SK-MEL-5 (cell line): ENCODE results near the gene KANSL1. TPM values are rescaled to one million over a fixed set of nuclear protein-coding genes. Genes with fewer than 3 reads are reported as not detected.
A peak's percentile ranks its signal among the peaks of the same experiment; 100 is the strongest.
"Not testable (repeated sequence)": the region's sequence is repeated elsewhere in the genome, so short reads cannot be mapped to it uniquely, and the experiment has no call there.

Experiments
- DNase-seq: peaks from one replicate; pipeline ENCODE4 v3.0.0-alpha.2; 2016; ENCODE audit warnings: low read depth, low spot score
- in situ Hi-C: cut with HindIII; loops from 2 replicates; pipeline ENCODE4 v1.10.0; 2016; ENCODE audit warnings: low sequenced_read_pairs, high pct_unique_total_duplicates, low pct_unique_long_range_greater_than_20kb
- polyA plus RNA-seq, 2 experiments: library from polyadenylated mRNA; depleted of rRNA; stranded (reverse); fragments of >200 nt; gene quantifications; 2 replicates each; pipeline ENCODE4 v1.2.3, GENCODE V29; 2015
- total RNA-seq: library from RNA; depleted of rRNA; stranded (reverse); fragments of >200 nt; shearing (Covaris generic); gene quantifications from 2 replicates; pipeline ENCODE4 v1.2.3, GENCODE V29; 2014; rRNA removed

The KANSL1 gene, protein sequence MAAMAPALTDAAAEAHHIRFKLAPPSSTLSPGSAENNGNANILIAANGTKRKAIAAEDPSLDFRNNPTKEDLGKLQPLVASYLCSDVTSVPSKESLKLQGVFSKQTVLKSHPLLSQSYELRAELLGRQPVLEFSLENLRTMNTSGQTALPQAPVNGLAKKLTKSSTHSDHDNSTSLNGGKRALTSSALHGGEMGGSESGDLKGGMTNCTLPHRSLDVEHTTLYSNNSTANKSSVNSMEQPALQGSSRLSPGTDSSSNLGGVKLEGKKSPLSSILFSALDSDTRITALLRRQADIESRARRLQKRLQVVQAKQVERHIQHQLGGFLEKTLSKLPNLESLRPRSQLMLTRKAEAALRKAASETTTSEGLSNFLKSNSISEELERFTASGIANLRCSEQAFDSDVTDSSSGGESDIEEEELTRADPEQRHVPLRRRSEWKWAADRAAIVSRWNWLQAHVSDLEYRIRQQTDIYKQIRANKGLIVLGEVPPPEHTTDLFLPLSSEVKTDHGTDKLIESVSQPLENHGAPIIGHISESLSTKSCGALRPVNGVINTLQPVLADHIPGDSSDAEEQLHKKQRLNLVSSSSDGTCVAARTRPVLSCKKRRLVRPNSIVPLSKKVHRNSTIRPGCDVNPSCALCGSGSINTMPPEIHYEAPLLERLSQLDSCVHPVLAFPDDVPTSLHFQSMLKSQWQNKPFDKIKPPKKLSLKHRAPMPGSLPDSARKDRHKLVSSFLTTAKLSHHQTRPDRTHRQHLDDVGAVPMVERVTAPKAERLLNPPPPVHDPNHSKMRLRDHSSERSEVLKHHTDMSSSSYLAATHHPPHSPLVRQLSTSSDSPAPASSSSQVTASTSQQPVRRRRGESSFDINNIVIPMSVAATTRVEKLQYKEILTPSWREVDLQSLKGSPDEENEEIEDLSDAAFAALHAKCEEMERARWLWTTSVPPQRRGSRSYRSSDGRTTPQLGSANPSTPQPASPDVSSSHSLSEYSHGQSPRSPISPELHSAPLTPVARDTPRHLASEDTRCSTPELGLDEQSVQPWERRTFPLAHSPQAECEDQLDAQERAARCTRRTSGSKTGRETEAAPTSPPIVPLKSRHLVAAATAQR (N-terminal part only)
- 34.7 and 35.6 TPM in 2 replicates for total RNA-seq
- 27.4 and 38.8 TPM in 2 replicates for polyA plus RNA-seq (2015; cell fraction: cytosol; rRNA removed)
- 79.1 and 96.4 TPM in 2 replicates for polyA plus RNA-seq (2015; cell fraction: nucleus; rRNA removed)

DNA sequence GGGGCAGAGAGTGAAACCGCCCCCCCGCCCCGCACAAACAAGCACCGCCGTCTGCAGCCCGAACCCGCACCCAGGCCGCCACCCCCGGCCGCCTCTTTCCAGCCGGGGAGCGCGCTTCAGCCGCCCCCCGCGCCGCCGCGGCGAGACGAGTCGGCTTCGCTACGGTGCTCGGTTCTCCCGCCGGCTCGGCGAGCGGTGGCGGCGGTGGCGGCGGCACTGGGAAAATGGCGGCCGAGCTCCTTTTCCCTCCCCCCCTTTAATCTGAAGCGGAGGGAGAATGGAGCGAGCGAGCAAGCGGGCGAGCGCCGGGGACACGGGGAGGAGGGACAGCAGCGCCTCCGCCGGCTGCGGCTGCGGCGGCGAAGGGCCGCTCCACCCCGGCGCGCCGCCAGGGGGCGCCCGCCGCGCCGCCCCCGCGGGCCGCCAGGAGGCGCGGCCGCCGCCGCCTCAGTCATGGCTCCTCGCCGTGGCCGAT lies at the start of gene KANSL1:
KANSL1 (minus strand) TSS at position 279 of the 475 bp plus-strand sequence. CDS start 21,286 bp downstream, outside the sequence.
- peak; percentile 94 for DNase-seq
- in situ Hi-C loops = no loop called here

DNA sequence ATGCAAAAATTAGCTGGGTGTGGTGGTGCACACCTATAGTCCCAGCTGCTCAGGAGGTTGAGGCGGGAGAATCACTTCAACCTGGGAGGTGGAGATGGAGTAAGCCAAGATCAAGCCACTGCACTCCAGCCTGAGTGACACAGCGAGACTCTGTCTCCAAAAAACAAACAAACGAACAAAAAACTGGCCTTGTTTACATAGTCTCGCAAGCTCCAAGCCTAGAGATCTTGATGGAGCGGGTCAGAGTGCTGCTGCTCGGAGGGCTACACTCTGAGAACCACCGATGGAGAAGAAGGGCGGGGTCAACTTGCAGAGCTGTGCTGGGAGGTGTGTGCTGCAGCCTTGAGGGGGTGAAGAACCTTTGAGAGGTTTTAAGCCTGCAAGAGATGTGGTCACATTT lies 38.1 kb upstream of the KANSL1 start:
- DNase-seq, in situ Hi-C loops: not testable (repeated sequence)

GRCh38 chr17:46225274-46225794 lies 32.1 kb upstream of the KANSL1 start:
- in situ Hi-C loops = not testable (repeated sequence)
- DNase-seq = peak; percentile 98

GRCh38 chr17:46224864-46225263 lies 31.6 kb upstream of the KANSL1 start:
- DNase-seq, in situ Hi-C loops: not testable (repeated sequence)

DNA sequence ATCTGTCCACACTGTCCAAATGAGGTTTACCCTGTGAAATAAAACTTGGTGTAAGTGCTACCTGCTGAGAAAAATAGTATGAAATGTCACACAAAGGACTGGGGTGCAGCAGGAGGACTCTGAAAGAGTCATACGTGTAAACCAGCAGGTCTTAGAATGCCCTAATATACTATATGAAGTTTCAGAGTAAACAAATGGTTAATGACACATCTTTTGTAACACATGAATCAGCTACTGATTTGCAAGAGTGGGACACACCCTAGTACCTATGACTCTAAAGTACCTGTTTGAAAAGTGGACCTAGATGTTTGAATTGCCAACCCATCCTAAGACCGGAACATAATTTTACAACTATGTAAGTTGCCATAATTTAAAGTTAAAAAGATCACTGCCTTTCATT lies 29.8 kb upstream of the KANSL1 start:
- in situ Hi-C loops = not testable (repeated sequence)

GRCh38 chr17:46216682-46217081 lies 23.5 kb upstream of the KANSL1 start:
- no peak for DNase-seq
- in situ Hi-C loops = no loop called here

More for the DNA sequence above, 29.8 kb upstream of the KANSL1 start:
- DNase-seq = not testable (repeated sequence)

GRCh38 chr17:46212634-46213435 lies 19.6 kb upstream of the KANSL1 start:
- in situ Hi-C loops = no loop called here

DNA sequence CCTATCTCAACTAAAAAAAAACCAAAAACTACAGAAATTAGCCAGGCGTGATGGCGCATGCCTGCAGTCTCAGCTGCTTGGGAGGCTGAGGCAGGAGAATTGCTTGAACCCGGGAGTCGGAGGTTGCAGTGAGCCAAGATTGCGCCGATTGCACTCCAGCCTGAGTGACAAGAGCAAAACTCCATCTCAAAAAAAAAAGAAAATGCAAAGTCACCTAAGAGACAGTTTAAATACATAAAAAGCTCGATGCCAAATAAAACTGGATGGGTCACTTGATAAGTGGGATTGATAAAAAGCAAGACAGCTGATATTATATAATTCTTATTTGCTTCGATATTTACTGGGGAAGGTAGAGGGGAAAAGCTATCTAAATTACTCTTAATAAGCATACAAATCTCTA lies 15.8 kb upstream of the KANSL1 start:
- in situ Hi-C loops = no loop called here
- DNase-seq = no peak

More at GRCh38 chr17:46212634-46213435, 19.6 kb upstream of the KANSL1 start:
- peak; percentile 88 for DNase-seq

DNA sequence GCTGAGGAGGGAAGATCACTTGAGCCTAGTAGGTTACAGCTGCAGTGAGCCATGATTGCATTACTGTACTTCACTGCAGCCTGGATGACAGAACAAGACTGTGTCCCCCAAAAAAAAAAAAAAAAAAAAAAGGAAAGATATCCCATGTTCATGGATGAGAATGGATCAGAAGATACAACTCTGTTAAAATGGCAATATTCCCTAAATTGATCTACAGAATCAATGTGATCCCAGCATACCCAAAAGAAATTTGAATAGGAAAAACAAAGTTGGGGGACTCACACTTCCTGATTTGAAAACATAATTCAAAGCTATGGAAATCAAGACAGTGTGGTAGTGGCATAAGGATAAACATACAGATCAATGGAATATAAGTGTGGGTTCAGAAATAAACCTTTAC lies 12.7 kb upstream of the KANSL1 start:
- no peak for DNase-seq
- in situ Hi-C loops = no loop called here

DNA sequence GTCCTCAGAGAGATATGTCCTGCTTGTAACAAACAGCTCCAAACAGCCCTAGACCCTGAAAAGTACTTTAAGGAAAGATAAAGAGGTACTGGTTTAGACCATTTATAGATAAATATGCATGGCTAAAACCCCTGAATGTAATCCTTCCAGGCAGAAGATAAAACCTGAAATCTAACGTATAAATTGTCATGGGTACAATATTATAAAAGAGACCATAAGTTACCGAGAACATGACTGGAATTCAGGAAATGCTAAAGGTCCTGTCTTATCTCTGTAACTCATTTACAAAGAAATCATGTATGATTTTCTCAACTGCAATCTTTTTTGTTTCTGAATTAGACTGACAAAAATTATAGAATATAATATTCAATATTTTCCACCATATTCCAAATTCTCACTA lies 9.2 kb upstream of the KANSL1 start:
- in situ Hi-C loops = no loop called here
- no peak for DNase-seq

DNA sequence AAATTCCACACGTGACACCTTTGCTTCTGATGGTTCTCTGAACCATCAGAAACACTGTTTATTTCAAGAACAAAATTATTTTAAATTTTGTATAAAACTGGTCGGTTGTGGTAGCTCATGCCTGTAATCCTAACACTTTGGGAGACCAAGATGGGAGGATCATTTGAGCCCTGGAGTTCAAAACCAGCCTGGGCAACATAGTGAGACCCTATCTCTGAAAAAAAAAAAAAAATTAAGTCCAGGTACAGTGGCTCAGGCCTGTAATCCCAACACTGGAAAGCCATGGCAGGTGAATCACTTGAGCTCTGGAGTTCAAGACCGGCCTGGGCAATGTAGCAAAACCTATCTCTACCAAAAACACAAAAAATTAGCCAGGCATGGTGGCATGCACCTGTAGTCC lies 8.3 kb upstream of the KANSL1 start:
- in situ Hi-C loops = no loop called here
- DNase-seq = no peak

GRCh38 chr17:46200197-46200596 lies 7.0 kb upstream of the KANSL1 start:
- in situ Hi-C loops = no loop called here

DNA sequence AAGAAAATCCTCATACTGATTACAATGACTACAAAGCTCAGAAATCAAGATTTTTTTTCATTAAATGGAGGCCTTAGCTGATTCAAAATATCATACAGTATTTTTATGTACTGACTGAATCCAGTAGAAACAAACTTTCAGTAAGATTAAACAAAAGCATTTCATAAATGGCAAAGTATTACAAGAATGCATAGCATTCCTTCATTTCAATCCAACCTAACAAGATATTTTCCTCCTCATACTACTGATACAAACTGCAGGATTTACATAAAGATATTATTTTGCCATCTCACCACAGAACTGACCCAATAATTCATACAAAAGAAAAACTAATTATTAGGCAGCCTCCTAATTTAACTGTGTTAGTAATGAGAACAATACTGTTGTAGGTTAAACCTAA lies 6.2 kb upstream of the KANSL1 start:
- in situ Hi-C loops = no loop called here
- DNase-seq = no peak

More at GRCh38 chr17:46200197-46200596, 7.0 kb upstream of the KANSL1 start:
- DNase-seq = no peak

- DNase-seq = no peak
- in situ Hi-C loops = no loop called here
Observed at GRCh38 chr17:46198233-46198632, 5.0 kb upstream of the KANSL1 start.

GRCh38 chr17:46197530-46197929 lies 4.3 kb upstream of the KANSL1 start:
- DNase-seq = no peak
- in situ Hi-C loops = no loop called here

- in situ Hi-C loops = no loop called here
- DNase-seq = no peak
Observed at GRCh38 chr17:46195939-46196716, 2.9 kb upstream of the KANSL1 start.
